Psoas muscle (tissue), 8 donors: Measurements from ENCODE around the gene RAPGEF6. TPM values are rescaled to one million over a fixed set of nuclear protein-coding genes. Genes with fewer than 3 reads are reported as not detected.
A peak's percentile ranks its signal among the peaks of the same experiment; 100 is the strongest.

Experiments used
- ATAC-seq, 4 donors: fragments of 200-7000 bp; cut with Tn5 transposase; one replicate each; pipeline ENCODE4 v1.9.1; 2020; ENCODE audit warnings: moderate library complexity in 3 of 4, mild to moderate bottlenecking in 2 of 4
- DNase-seq, 2 donors: peaks; one replicate each; pipeline ENCODE4 v3.0.0-alpha.2; 2020
- H3K27ac ChIP-seq: fragments of 200-600 bp; one replicate; pipeline ENCODE4 v1.8.0; 2022
- H3K27me3 ChIP-seq, 3 donors: fragments of 200-600 bp in 1 of 3; one replicate each; pipeline versions ENCODE4 v1.6.1 to v1.8.0; 2013 to 2022; ENCODE audit warnings: low read length in 2 of 3, mild to moderate bottlenecking in 2 of 3, moderate library complexity in 1 of 3; ENCODE audit not compliant: insufficient read depth in 3 of 3
- H3K36me3 ChIP-seq, 2 donors: fragments of 200-600 bp in 1 of 2; one replicate each; pipeline versions ENCODE4 v1.6.1 to v1.8.0; 2013 to 2022; ENCODE audit warnings: low read depth in 1 of 2, mild to moderate bottlenecking in 1 of 2, moderate library complexity in 1 of 2; ENCODE audit not compliant: insufficient read depth in 1 of 2
- H3K4me1 ChIP-seq: fragments of 200-600 bp; one replicate; pipeline ENCODE4 v1.8.0; 2022
- H3K4me3 ChIP-seq: fragments of 200-600 bp; one replicate; pipeline ENCODE4 v1.8.0; 2022; ENCODE audit warnings: mild to moderate bottlenecking
- H3K9me3 ChIP-seq: fragments of 200-600 bp; one replicate; pipeline ENCODE4 v1.8.0; 2022
- CTCF ChIP-seq: fragments of 200-600 bp; IDR thresholded peaks from one replicate; pipeline ENCODE4 v1.8.0; 2022; ENCODE audit warnings: antibody characterized with exemption
- WGBS, 3 donors: extraction: QIAGEN DNeasy Blood & Tissue Kit; methylation state at CpG; one replicate each; pipeline versions ENCODE4 v1.1.6 to v1.1.7; 2013; 5-methylcytosine and 5-hydroxymethylcytosine counted together
- intact Hi-C, 2 donors: fragments of 100-400 bp; cut with DNase I; formaldehyde crosslinking; loops; one replicate each; pipeline versions ENCODE4 v1.11.0 to v1.14.2; 2022
- long read RNA-seq, 2 donors: library from polyadenylated mRNA; unstranded; transcript quantifications; one replicate each; pipeline ENCODE4 v2.0.0, GENCODE V29; 2021
- polyA plus RNA-seq, 3 donors: library from polyadenylated mRNA; stranded (reverse); fragments of 200-250 nt; gene quantifications; one replicate each; pipeline ENCODE4 v1.2.3, GENCODE V29; 2013
- total RNA-seq, 4 donors: library from RNA; stranded (reverse); fragmentation: NEBNext Ultra II Directional in 2 of 4; extraction: Animal tissue kit (Norgen Biotek cat#: 25700) in 2 of 4; gene quantifications; one replicate each; pipeline versions ENCODE4 v1.2.1 to v1.2.4, GENCODE V29; 2021 to 2023
- donor health status: healthy with polysubstance abuse.
- donor health status: DM: no; HTN: no; CAD: no; lungs with moderate emphysema.
- donor health status: Bipolar disorder and iron deficiency.
- donor health status: healthy.
- donor health status: DM: yes; HTN: yes; CAD: no.
- donor health status: DM: no; HTN: no; CAD: no.
- donor health status: DM: no; HTN: no; CAD: no.
- donor health status: DM: yes; HTN: yes; CAD: no.

Gene RAPGEF6, protein sequence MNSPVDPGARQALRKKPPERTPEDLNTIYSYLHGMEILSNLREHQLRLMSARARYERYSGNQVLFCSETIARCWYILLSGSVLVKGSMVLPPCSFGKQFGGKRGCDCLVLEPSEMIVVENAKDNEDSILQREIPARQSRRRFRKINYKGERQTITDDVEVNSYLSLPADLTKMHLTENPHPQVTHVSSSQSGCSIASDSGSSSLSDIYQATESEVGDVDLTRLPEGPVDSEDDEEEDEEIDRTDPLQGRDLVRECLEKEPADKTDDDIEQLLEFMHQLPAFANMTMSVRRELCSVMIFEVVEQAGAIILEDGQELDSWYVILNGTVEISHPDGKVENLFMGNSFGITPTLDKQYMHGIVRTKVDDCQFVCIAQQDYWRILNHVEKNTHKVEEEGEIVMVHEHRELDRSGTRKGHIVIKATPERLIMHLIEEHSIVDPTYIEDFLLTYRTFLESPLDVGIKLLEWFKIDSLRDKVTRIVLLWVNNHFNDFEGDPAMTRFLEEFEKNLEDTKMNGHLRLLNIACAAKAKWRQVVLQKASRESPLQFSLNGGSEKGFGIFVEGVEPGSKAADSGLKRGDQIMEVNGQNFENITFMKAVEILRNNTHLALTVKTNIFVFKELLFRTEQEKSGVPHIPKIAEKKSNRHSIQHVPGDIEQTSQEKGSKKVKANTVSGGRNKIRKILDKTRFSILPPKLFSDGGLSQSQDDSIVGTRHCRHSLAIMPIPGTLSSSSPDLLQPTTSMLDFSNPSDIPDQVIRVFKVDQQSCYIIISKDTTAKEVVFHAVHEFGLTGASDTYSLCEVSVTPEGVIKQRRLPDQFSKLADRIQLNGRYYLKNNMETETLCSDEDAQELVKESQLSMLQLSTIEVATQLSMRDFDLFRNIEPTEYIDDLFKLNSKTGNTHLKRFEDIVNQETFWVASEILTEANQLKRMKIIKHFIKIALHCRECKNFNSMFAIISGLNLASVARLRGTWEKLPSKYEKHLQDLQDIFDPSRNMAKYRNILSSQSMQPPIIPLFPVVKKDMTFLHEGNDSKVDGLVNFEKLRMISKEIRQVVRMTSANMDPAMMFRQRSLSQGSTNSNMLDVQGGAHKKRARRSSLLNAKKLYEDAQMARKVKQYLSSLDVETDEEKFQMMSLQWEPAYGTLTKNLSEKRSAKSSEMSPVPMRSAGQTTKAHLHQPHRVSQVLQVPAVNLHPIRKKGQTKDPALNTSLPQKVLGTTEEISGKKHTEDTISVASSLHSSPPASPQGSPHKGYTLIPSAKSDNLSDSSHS (N-terminal part only)
- total RNA-seq (10 to 100 TPM in 1 of 4 donors, 1 to 10 TPM in 3; 6.9 to 14.1 (median 7.4) TPM), polyA plus RNA-seq (1 to 10 TPM; 1.7 to 3.4 (median 2.0) TPM)
- long read RNA-seq, donor 1 = 0 reads
- long read RNA-seq, donor 2, full-length matches to known transcripts = 1 of 2 reads
- long read RNA-seq, donor 2, partial matches to known transcripts = 0 of 2 reads
- long read RNA-seq, donor 2, other reads (novel, unspliced or antisense) = 1 of 2 reads

DNA sequence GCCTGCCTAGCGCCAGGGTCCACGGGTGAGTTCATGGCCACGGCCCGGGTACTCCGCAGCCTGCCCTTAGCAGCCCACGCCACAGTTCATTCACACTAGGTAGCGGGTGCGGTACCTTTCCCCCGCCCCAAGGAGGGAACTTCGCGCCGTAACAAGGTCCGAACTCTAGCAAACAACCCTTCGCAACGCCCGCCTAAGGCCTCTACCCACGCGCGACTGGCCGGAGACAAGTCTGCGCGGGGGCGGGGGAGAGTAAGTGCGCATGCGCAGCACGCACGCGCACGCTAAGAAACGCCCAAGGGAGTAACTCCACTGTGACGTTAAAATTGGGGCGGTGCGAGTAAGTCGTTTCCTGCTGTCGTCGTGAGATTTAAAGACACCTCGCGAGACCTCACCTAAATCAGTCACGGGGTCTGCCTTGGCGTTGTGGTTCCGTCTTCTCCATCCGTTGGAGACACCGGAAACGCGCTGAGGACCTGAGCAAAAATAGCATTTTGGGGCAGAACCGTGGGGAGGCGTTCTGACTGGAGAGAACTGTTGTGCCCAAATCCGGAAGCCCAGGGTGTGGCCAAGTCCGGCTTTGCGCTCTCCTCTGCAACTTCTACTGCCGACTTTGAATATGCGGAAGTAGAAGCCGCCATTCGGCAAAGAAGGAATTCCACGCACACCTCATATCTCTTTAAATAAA is at the start of gene RAPGEF6:
RAPGEF6 (minus strand) TSS at position 234 of the 688 bp plus-strand sequence; CDS start at position 35, 199 bp downstream.
- Histone ChIP-seq H3K9me3 (no peaks in the 10 kb centered on the region), H3K27ac (peak within 1 kb of the TSS; percentile 95), H3K36me3 (no peaks in the 10 kb centered on the region), H3K4me3 (peak within 1 kb of the TSS; percentile 89), H3K4me1 (peaks cover 43% of the 10 kb centered on the region), H3K27me3 (no peaks in the 10 kb centered on the region)
- DNase-seq (peak; percentile 96 to 97), ATAC-seq (peak; percentile 94 to 97 (median 96))
- intact Hi-C loops = loop anchor here in 1 of 2 donors (5.0 kb wide), 1 partner anchor 162 kb away; the partner anchor contains the start of gene FNIP1
- no peak for TF ChIP-seq CTCF
- WGBS, 3 donors = 0% methylated on average over 55 of the region's 55 CpGs

GRCh38 chr5:131684595-131684994 is 49.6 kb upstream of the RAPGEF6 start:
- H3K27me3 ChIP-seq = no peaks in the 10 kb centered on the region
- ATAC-seq (peak in 1 of 4 donors; percentile 38), DNase-seq (no peak)
- no peak overlapping the region for H3K27ac ChIP-seq
- no peaks in the 10 kb centered on the region for H3K9me3 ChIP-seq
- no peaks in the 10 kb centered on the region for H3K4me1 ChIP-seq
- no peak for TF ChIP-seq CTCF
- no peak overlapping the region for H3K4me3 ChIP-seq
- peaks cover 0 to 26% of the 10 kb centered on the region in 2 donors for H3K36me3 ChIP-seq
- intact Hi-C loops = no loop called here

DNA sequence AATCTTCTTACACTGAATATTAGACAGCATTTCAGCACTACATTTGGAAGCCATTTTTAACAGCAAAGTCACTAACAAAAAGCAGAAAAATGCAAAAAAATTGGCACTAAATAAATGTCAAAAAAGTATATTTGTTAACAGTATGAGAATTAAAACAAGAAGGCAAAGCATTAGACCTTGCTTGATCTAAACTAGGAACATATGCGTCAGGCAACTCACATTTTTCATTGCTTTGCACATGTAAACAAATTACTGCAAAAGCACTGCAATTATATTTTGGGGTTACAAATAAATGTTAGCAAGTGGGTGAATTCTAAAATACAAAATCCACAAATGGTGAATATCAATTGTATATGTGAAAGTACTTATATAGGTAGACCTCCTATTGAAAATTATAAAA is 49.0 kb upstream of the RAPGEF6 start:
- DNase-seq (no peak), ATAC-seq (no peak)
- WGBS, 3 donors = 96 to 98% (median 97%) methylated on average over 1 of the region's 1 CpG
- no peak for TF ChIP-seq CTCF
- no peak overlapping the region for H3K4me3 ChIP-seq
- no peaks in the 10 kb centered on the region for H3K4me1 ChIP-seq
- peaks cover 0 to 32% of the 10 kb centered on the region in 2 donors for H3K36me3 ChIP-seq
- H3K9me3 ChIP-seq = no peaks in the 10 kb centered on the region
- intact Hi-C loops = no loop called here
- no peak overlapping the region for H3K27ac ChIP-seq
- no peaks in the 10 kb centered on the region for H3K27me3 ChIP-seq

- Histone ChIP-seq H3K36me3 (peaks cover 0 to 44% of the 10 kb centered on the region in 2 donors), H3K27me3 (no peaks in the 10 kb centered on the region), H3K9me3 (no peaks in the 10 kb centered on the region), H3K4me1 (no peaks in the 10 kb centered on the region), H3K27ac (no peak overlapping the region), H3K4me3 (no peak overlapping the region)
- ATAC-seq (no peak), DNase-seq (no peak)
- WGBS, 3 donors = 90 to 94% (median 91%) methylated on average over 2 of the region's 2 CpGs
- intact Hi-C loops = no loop called here
- TF ChIP-seq CTCF = no peak
Measured at GRCh38 chr5:131682826-131683225, 47.8 kb upstream of the RAPGEF6 start.
